Thoracic aorta (tissue), 2 donors: ENCODE measurements around the gene PXDN. TPM values are rescaled to one million over a fixed set of nuclear protein-coding genes. Genes with fewer than 3 reads are reported as not detected.
"Not testable (repeated sequence)": the region's sequence is repeated elsewhere in the genome, so short reads cannot be mapped to it uniquely, and the experiment has no call there.

ENCODE experiments used
- ATAC-seq: fragments of 150-250 bp; one replicate; pipeline ENCODE4 v1.8.0; 2017; ENCODE audit warnings: low read depth; ENCODE audit not compliant: insufficient number of reproducible peaks, low FRiP score
- DNase-seq: peaks from one replicate; pipeline ENCODE4 v3.0.0-alpha.2; 2020; ENCODE audit warnings: low spot score
- H3K27ac ChIP-seq, 2 donors: fragments of 200-600 bp; sonication (generic); 1 replicate in 1 of 2; 2 replicates in 1 of 2; pipeline ENCODE4 v1.5.1; 2016; ENCODE audit warnings: mild to moderate bottlenecking in 2 of 2, moderate library complexity in 2 of 2
- H3K27me3 ChIP-seq: fragments of 200-600 bp; sonication (generic); replicated peaks from 2 replicates; pipeline ENCODE4 v1.6.0; 2016; ENCODE audit warnings: mild to moderate bottlenecking; ENCODE audit not compliant: insufficient read depth
- H3K36me3 ChIP-seq: fragments of 200-600 bp; sonication (generic); one replicate; pipeline ENCODE4 v1.5.1; 2016
- H3K4me1 ChIP-seq, 2 donors: fragments of 200-600 bp; sonication (generic); 1 replicate in 1 of 2; 2 replicates in 1 of 2; pipeline versions ENCODE4 v1.5.1 to v1.6.0; 2016; ENCODE audit warnings: low read depth in 2 of 2, mild to moderate bottlenecking in 1 of 2; ENCODE audit not compliant: control insufficient read depth in 1 of 2
- H3K4me3 ChIP-seq: fragments of 200-600 bp; sonication (generic); 2 replicates; pipeline ENCODE4 v1.5.1; 2016; ENCODE audit warnings: mild to moderate bottlenecking
- H3K9me3 ChIP-seq: fragments of 200-600 bp; sonication (generic); 2 replicates; pipeline ENCODE4 v1.5.1; 2016
- CTCF ChIP-seq: fragments of 200-600 bp; sonication (generic); IDR thresholded peaks from one replicate; pipeline ENCODE4 v1.5.1; 2019; ENCODE audit warnings: antibody characterized with exemption
- total RNA-seq, 2 donors: library from RNA; depleted of rRNA; stranded (reverse); fragments of >200 nt; gene quantifications; one replicate each; pipeline versions ENCODE4 v1.1.0 to v1.2.3, GENCODE V29; 2016

The PXDN gene
- total RNA-seq, 2 donors from 2014 or later, result 97.5 to 114 TPM

GRCh38 chr2:1784986-1785617, 40.8 kb upstream of the PXDN start:
- DNase-seq, result no peak
- Histone ChIP-seq H3K4me1 (no peaks in the 10 kb centered on the region), H3K9me3 (no peaks in the 10 kb centered on the region), H3K4me3 (no peak overlapping the region), H3K27me3 (no peaks in the 10 kb centered on the region), H3K27ac (no peak overlapping the region), H3K36me3 (no peaks in the 10 kb centered on the region)
- ATAC-seq, result no peak
- no peak for TF ChIP-seq CTCF

GRCh38 chr2:1784087-1784486, 39.8 kb upstream of the PXDN start:
- DNase-seq, result no peak
- Histone ChIP-seq H3K4me3 (no peak overlapping the region), H3K27me3 (no peaks in the 10 kb centered on the region), H3K27ac (no peak overlapping the region), H3K9me3 (no peaks in the 10 kb centered on the region), H3K36me3 (no peaks in the 10 kb centered on the region), H3K4me1 (no peaks in the 10 kb centered on the region)
- TF ChIP-seq CTCF, result no peak
- no peak for ATAC-seq

- ATAC-seq (no peak), DNase-seq (no peak)
- Histone ChIP-seq H3K27me3 (no peaks in the 10 kb centered on the region), H3K4me3 (no peak overlapping the region), H3K4me1 (no peaks in the 10 kb centered on the region), H3K36me3 (no peaks in the 10 kb centered on the region), H3K9me3 (no peaks in the 10 kb centered on the region), H3K27ac (no peak overlapping the region)
- TF ChIP-seq CTCF, result no peak
Measured at GRCh38 chr2:1782514-1782913, 38.2 kb upstream of the PXDN start.

- DNase-seq, result no peak
- Histone ChIP-seq H3K4me1 (no peaks in the 10 kb centered on the region), H3K4me3 (no peak overlapping the region), H3K27ac (no peak overlapping the region), H3K27me3 (no peaks in the 10 kb centered on the region), H3K9me3 (no peaks in the 10 kb centered on the region), H3K36me3 (no peaks in the 10 kb centered on the region)
- TF ChIP-seq CTCF, result no peak
- ATAC-seq, result no peak
Measured at GRCh38 chr2:1781291-1782080, 37.2 kb upstream of the PXDN start.

GRCh38 chr2:1780693-1781092, 36.4 kb upstream of the PXDN start:
- no peak for TF ChIP-seq CTCF
- Histone ChIP-seq H3K27ac (no peak overlapping the region), H3K27me3 (no peaks in the 10 kb centered on the region), H3K4me1 (no peaks in the 10 kb centered on the region), H3K36me3 (no peaks in the 10 kb centered on the region), H3K4me3 (no peak overlapping the region), H3K9me3 (no peaks in the 10 kb centered on the region)
- no peak for DNase-seq
- no peak for ATAC-seq

- not testable (repeated sequence) for H3K9me3 ChIP-seq, DNase-seq, ATAC-seq, H3K4me3 ChIP-seq, H3K27me3 ChIP-seq, H3K4me1 ChIP-seq, H3K36me3 ChIP-seq, H3K27ac ChIP-seq
Measured at GRCh38 chr2:1780054-1780453, 35.7 kb upstream of the PXDN start.
